GM12892 (cell line): ENCODE data around the gene C19orf33.

Experiments used
- POLR2A ChIP-seq: IDR thresholded peaks from 2 replicates; pipeline ENCODE4 v1.6.1; 2011; ENCODE audit warnings: low read depth, low read length, control low read depth
- POLR2AphosphoS5 ChIP-seq: IDR thresholded peaks from 2 replicates; pipeline ENCODE4 v1.6.1; 2011; ENCODE audit warnings: low read depth, low read length, control low read depth

GRCh38 chr19:38316477-38317067 lies 12.5 kb downstream of the C19orf33 start:
- TF ChIP-seq POLR2AphosphoS5 = no peak
- TF ChIP-seq POLR2A = no peak
